H7 (cell line): ENCODE results near the gene LSM11. TPM values are rescaled to one million over a fixed set of nuclear protein-coding genes. Genes with fewer than 3 reads are reported as not detected.
A peak's percentile ranks its signal among the peaks of the same experiment; 100 is the strongest.

Experiments used
- DNase-seq: peaks from one replicate; pipeline ENCODE4 v3.0.0; 2012
- H3K27me3 ChIP-seq: 2 replicates; pipeline ENCODE4 v1.6.0; 2011; ENCODE audit warnings: mild to moderate bottlenecking, low read length; ENCODE audit not compliant: control insufficient read depth, insufficient read depth
- H3K36me3 ChIP-seq: replicated peaks from 2 replicates; pipeline ENCODE4 v1.5.1; 2011; ENCODE audit warnings: low read length; ENCODE audit not compliant: control insufficient read depth, insufficient read depth
- H3K4me3 ChIP-seq: 2 replicates; pipeline ENCODE4 v1.5.1; 2011; ENCODE audit warnings: low read depth, mild to moderate bottlenecking, control low read depth, low read length, moderate library complexity; ENCODE audit not compliant: insufficient read depth
- total RNA-seq: library from RNA; depleted of rRNA; stranded (reverse); fragments of >200 nt; shearing (Covaris generic); gene quantifications from 2 replicates; pipeline ENCODE4 v1.2.3, GENCODE V29; 2014; rRNA removed

LSM11 gene
- total RNA-seq, 1 experiment from 2014 or later: 4.6 TPM

- Histone ChIP-seq H3K4me3 (no peak overlapping the region), H3K27me3 (no peaks in the 10 kb centered on the region), H3K36me3 (no peaks in the 10 kb centered on the region)
- DNase-seq: peak; percentile 12
Measured at GRCh38 chr5:157772127-157772526, 28.6 kb downstream of the LSM11 start.

GRCh38 chr5:157778121-157778805 lies 34.8 kb downstream of the LSM11 start:
- Histone ChIP-seq H3K27me3 (no peaks in the 10 kb centered on the region), H3K36me3 (no peaks in the 10 kb centered on the region), H3K4me3 (no peak overlapping the region)
- no peak for DNase-seq

GRCh38 chr5:157779221-157779620 lies 35.7 kb downstream of the LSM11 start:
- no peaks in the 10 kb centered on the region for H3K36me3 ChIP-seq
- H3K27me3 ChIP-seq: no peaks in the 10 kb centered on the region
- no peak overlapping the region for H3K4me3 ChIP-seq
- no peak for DNase-seq

GRCh38 chr5:157785801-157786200 lies 42.3 kb downstream of the LSM11 start:
- Histone ChIP-seq H3K4me3 (no peak overlapping the region), H3K27me3 (no peaks in the 10 kb centered on the region), H3K36me3 (peaks cover 6% of the 10 kb centered on the region)

GRCh38 chr5:157793301-157793700 lies 49.8 kb downstream of the LSM11 start:
- H3K27me3 ChIP-seq: no peaks in the 10 kb centered on the region

More at GRCh38 chr5:157785801-157786200, 42.3 kb downstream of the LSM11 start:
- no peak for DNase-seq

GRCh38 chr5:157799578-157799977 lies 56.1 kb downstream of the LSM11 start:
- Histone ChIP-seq H3K27me3 (no peaks in the 10 kb centered on the region), H3K36me3 (peaks cover 1% of the 10 kb centered on the region), H3K4me3 (no peak overlapping the region)
- no peak for DNase-seq

More at GRCh38 chr5:157793301-157793700, 49.8 kb downstream of the LSM11 start:
- Histone ChIP-seq H3K4me3 (no peak overlapping the region), H3K36me3 (peaks cover 6% of the 10 kb centered on the region)
- DNase-seq: no peak

GRCh38 chr5:157800137-157800536 lies 56.6 kb downstream of the LSM11 start:
- no peaks in the 10 kb centered on the region for H3K27me3 ChIP-seq
- H3K36me3 ChIP-seq: peaks cover 4% of the 10 kb centered on the region
- no peak overlapping the region for H3K4me3 ChIP-seq
- no peak for DNase-seq

GRCh38 chr5:157802736-157803135 lies 59.2 kb downstream of the LSM11 start:
- no peak for DNase-seq
- Histone ChIP-seq H3K27me3 (no peaks in the 10 kb centered on the region), H3K4me3 (no peak overlapping the region), H3K36me3 (peaks cover 10% of the 10 kb centered on the region)

GRCh38 chr5:157808043-157808442 lies 64.5 kb downstream of the LSM11 start:
- peaks cover 18% of the 10 kb centered on the region for H3K36me3 ChIP-seq
- DNase-seq: no peak
- H3K27me3 ChIP-seq: no peaks in the 10 kb centered on the region
- H3K4me3 ChIP-seq: no peak overlapping the region

Other genes starting within 250 kb of the LSM11 start
- 37.7 and 53.1 TPM in 2 replicates for gene ADAM19, start 167.9 kb upstream of the LSM11 start, total RNA-seq
- gene SOX30, start 91.3 kb upstream of the LSM11 start, total RNA-seq: 0.04 and 0.42 TPM in 2 replicates
- not detected in 2 replicates for gene C5orf52, start 72.2 kb upstream of the LSM11 start, total RNA-seq
- 16.6 and 16.8 TPM in 2 replicates for gene THG1L, start 12.3 kb upstream of the LSM11 start, total RNA-seq
- 74.9 and 78.4 TPM in 2 replicates for gene CLINT1, start 115.4 kb downstream of the LSM11 start, total RNA-seq